Measurements from ENCODE around the gene MCTP1. TPM values are rescaled to one million over a fixed set of nuclear protein-coding genes. Genes with fewer than 3 reads are reported as not detected.

The MCTP1 gene
- total RNA-seq, 1 donor = 16.7 TPM

DNA sequence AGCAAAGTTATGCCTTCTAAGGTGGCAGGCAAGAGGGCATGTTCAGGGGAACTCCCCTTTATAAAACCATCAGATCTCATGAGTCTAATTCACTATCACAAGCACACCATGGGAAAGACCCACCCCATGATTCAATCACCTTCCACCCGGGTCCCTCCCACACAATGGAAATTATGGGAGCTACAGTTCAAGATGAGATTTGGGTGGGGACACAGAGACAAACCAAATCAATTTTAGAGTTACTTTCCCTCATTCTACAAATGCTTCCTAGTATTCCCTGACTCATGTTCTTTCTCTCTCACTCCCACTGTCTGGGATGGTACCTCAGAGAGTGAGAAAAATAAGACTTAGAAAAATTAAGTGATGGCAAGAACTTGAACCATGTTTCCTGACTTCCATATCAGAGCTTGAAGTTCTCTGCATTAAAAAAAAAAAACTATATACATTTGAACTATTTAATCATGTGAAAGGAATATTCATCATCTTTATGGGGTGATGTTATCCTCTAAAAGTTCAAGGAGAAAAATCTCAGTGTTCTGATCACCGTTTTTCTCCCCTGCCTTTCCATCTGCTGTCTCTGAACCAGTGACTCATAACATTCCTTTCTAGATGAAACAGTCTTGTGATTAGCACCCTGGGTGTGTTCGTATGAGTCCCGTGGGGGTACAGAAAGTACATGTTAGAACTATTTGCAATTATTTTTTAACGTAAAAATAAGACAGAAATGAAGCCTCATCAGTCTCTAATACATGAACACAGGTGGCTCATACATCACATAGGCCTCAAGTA is 383.5 kb downstream of the MCTP1 start:
- DNase-seq (ENCODE audit: low read depth in 2 of 3, low spot score in 2 of 3) = no peak

GRCh38 chr5:94900006-94900505 is 384.8 kb downstream of the MCTP1 start:
- DNase-seq (ENCODE audit: low read depth in 2 of 3, low spot score in 2 of 3) = no peak

- no peak for DNase-seq (ENCODE audit: low read depth in 2 of 3, low spot score in 2 of 3)
Observed at GRCh38 chr5:94893412-94894135, 391.3 kb downstream of the MCTP1 start.

DNA sequence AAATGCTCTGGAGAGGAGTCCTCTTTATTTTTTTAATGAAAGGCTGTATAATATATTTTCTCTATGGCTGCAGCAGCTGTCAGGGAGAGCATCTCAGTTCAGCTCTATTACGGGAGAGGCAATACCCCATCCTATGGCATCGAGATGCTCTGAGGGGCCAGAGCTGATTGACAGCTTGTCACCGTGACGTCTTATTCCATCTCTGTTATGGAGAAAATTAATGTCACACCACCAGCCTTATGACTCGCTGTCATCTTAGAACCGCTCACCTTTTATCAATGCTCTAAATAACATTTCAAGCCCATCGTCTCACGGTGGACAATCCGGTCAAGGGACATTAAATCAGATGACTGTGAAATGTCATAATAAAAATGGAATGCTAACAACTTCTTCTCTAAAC is 392.9 kb downstream of the MCTP1 start:
- no peak for DNase-seq (ENCODE audit: low read depth in 2 of 3, low spot score in 2 of 3)

GRCh38 chr5:94891565-94891964 is 393.3 kb downstream of the MCTP1 start:
- DNase-seq (ENCODE audit: low read depth in 2 of 3, low spot score in 2 of 3) = no peak

- no peak for DNase-seq (ENCODE audit: low read depth in 2 of 3, low spot score in 2 of 3)
Observed at GRCh38 chr5:94890907-94891306, 394.0 kb downstream of the MCTP1 start.

GRCh38 chr5:94888674-94889073 is 396.2 kb downstream of the MCTP1 start:
- DNase-seq (ENCODE audit: low read depth in 2 of 3, low spot score in 2 of 3) = no peak

GRCh38 chr5:94885931-94886330 is 399.0 kb downstream of the MCTP1 start:
- DNase-seq (ENCODE audit: low read depth in 2 of 3, low spot score in 2 of 3) = no peak

DNA sequence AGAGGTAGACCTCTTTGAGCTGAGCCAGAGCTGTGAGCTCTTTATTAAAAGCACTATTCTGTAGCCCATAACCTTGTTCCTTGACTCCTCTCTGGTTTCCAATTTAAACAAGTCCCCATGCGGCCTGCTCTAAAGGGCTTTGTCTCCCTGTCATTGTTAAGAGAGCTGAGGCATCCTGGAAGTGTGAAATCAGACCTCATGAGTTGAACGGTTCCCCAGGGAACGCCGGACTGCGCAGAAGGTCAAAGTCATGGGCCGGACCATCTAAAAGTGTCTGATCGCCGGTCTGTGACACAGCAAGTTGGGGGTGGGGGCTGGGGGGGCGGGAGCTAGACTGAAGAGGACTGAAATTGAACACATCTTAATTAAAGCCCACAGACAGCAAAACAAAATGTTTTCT is 400.6 kb downstream of the MCTP1 start:
- no peak for DNase-seq (ENCODE audit: low read depth in 2 of 3, low spot score in 2 of 3)

DNA sequence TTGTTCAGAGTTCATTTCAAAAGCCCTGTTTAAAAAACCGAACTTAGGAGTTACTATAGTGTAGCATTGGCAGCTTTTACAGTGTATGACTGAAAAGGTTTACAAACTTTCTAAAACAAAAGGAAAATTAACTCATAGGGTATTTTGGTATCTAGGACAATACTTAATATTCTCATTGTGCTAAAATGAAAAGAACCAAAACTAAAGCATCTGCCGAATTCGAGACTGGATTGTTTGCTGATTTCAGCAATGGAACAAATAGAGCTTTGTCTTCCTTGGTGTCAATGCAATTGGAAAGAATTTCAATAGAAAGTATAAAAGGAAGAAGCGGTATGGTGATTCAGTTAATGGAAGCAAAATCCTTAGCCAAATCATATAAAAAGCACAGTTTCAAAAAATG is 412.4 kb downstream of the MCTP1 start:
- DNase-seq (ENCODE audit: low read depth in 2 of 3, low spot score in 2 of 3) = no peak

DNA sequence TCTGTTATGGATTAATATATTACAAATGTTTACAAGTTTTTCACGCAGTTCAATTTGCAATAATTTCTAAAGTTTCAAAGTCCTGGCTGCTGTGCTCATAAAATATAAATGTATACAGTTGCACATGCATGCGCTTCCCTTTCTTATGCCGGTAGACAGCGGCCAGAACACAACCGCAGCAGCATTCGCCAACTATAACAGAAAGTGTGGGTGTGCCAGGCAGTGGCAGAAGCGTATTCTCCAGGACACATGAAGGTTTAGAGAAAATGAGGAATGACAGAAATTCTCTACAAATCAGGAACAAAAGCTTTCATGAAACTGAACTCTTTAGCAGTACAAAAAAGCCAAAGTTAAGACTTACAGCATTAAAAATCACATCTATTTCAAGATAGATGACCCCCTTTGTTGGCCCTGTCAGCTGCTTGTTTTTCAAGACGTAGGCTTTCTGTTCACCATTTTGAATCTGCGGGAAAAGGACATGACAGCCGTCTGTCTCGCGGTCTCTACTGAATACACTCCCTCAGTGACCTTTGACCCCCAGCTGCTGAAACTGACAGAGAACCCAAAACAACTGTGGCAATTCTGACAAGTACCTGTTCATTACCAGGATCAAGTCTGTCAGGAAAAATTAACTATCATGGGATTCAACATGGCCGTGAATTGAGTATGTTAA is 414.2 kb downstream of the MCTP1 start:
- no peak for DNase-seq (ENCODE audit: low read depth in 2 of 3, low spot score in 2 of 3)

DNA sequence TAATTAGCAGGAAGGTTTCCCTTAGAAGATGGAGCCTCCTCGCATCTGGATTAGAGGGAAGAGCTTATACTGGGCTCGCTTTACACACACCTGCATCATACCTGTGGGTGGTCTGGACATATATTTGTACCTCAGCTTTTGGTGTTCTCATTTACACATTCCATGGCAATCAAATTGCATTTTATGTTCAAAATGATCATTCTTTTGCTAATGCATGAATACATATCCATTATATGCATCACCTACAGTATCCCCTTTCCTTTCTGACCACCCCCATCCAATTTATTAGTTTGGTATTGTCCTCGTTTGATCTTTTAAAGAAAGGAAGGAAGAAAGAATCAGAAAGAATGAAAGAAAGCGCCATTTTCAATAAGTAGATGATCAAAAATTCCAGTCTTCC is 415.0 kb downstream of the MCTP1 start:
- no peak for DNase-seq (ENCODE audit: low read depth in 2 of 3, low spot score in 2 of 3)

DNA sequence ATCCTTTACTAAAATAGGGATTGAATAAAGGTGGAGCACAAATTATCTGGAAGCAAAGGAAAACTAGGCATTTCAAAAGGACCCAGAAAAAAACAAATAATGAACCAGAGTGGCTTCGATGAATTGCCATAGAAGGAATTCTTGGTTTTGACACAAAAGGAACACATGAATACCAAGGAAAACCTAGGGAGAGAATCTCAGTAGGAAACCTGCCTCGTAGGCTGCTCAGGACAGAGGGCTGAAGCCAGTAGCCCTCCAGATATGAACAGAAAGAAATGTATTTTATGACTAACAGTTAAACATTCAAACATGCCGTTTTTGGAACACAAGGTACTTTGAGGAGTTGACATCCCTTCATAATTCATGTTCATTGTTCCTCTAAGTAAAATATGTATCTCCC is 420.9 kb downstream of the MCTP1 start:
- no peak for DNase-seq (ENCODE audit: low read depth in 2 of 3, low spot score in 2 of 3)

DNA sequence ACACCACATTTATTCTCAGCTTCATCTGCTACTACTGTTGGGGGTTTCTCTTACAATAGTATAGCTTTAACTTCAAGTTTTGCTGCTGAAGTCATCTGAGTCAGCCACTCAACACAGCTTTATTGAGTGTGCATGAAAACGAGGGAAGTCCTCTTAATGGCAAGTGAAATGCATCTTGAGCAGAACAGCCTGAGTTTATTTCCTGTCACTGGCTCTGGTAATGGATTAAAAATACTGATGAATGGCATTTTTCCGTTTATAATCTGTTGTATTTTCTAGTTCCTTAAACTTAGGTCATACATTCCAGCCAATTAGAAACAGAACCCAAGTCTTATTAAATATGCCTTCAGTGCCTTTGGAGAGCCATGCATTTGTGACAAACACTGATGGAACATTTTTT is 427.8 kb downstream of the MCTP1 start:
- peak in 2 of 3 donors; percentile 0 to 54 for DNase-seq (ENCODE audit: low read depth in 2 of 3, low spot score in 2 of 3)

DNA sequence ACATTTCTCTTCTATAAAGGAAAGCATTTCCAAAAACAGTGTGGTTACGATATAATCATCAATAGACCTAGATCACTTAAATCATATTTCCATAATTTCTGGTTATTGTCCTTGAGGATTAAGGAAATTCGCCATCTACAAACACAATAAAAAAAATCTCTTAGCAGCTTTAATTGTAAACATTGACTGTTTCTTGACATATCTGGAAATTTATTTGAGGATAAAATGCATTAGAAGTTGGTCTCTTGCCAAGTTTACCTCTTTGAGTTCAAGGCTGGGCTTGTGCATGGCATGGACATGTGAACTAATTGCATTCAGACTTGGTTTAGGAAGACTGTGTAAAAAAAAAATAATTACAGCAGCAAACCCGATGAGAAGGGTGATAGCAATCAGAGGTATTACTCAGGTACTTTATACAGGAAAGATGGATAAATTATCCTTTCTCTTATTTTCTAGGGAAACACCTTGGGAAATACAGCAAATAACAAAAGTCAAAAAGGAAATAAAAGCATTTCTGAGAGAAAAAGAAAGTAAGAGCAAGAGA is 428.6 kb downstream of the MCTP1 start:
- DNase-seq (ENCODE audit: low read depth in 2 of 3, low spot score in 2 of 3) = no peak

DNA sequence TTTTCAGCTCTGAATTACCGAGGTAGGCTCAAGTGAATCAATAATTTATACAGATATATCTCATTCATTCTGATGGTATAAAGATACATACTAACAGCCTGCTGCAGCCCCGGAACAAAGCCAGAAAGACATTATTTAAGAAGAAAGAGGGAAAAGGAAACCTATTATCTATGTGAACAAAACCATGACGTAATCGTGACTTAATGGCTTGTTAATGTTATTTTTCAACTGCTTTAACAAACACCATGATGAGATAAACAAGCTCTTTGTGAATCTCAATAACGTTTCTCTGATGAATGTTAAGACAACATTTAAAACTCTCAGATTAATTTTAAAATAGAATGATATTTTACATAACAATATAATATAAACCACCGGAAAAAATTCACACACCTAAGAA is 429.4 kb downstream of the MCTP1 start:
- no peak for DNase-seq (ENCODE audit: low read depth in 2 of 3, low spot score in 2 of 3)

DNA sequence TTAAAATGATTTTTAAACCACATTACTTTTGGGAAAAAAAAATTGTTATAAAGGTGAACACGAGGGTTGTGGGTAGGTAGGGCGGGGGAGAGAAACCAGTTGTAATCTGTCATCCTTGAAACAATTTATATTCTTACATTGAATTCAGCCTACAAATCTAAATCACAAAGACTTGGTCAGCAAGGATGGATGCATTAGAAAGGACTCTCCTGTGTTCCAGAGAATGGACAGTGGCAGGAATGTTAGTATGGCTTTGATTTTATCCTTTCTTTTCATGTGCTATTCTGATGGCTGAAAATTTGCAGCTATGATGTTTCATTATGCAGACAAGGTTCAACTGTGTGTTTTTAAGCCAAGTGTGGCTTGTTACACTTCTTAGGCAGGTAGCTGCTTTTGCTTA is 431.8 kb downstream of the MCTP1 start:
- no peak for DNase-seq (ENCODE audit: low read depth in 2 of 3, low spot score in 2 of 3)

- DNase-seq (ENCODE audit: low read depth in 2 of 3, low spot score in 2 of 3) = no peak
Observed at GRCh38 chr5:94850960-94851359, 433.9 kb downstream of the MCTP1 start.

DNA sequence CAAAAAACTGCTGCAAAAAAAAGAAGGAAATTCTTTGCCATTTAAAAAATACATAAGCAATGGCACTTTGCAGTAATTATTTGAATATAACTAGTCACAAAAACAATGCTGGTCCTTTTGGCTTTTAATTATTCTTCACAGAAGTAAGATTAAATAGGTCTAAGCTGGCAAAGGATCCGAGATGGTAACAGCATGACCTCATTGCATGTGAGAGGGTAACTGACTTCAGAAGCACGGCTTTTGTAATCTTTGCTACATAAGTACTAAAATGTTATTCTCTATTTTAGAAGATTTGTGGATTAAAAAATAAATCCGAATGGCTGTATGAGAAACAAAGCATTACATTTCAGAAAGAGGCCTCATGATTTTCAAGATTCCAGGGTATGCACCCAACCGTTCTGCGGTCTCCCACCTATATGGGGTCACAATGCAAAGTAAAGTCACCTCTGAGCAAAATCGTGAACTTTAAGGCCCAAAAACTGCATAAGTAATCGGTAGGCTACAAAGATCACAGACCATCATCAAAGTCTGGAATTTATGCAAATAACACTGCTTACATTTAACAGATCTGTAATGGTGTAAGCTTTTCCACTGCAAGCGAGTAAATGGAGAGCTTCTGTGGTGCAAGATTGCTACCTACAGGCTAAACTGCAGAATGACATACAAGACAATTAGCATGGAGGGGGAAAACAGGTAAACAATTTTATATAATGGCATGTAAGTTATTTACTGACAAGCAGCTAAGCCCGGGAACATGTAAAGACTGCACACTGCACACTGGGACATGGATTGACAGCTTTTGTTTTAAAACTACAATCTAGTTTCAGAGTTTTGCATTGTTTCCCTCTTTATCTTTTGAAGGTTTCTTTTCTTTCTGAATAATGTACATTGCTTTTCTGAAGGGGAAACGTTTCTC is 434.8 kb downstream of the MCTP1 start:
- peak; percentile 2 to 68 (median 41) for DNase-seq (ENCODE audit: low read depth in 2 of 3, low spot score in 2 of 3)

DNA sequence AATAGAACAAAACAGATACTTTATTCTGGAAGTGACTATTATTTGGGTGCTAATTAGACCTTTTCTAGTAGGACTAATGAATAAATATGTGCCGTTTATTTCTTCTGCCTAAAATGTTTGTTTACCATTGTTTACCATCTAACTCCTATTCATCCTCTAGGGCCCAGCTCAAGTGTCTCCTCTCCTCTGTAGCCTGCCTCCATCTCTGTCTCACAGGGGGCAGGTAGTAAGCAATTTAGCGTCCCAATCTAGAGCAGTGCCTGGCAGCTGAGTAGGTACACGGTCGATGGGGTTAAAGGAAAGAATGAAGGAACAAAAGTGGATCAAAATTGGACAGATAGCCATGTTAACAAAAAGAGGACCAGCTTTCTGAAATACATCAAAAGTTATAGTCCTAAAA is 435.6 kb downstream of the MCTP1 start:
- no peak for DNase-seq (ENCODE audit: low read depth in 2 of 3, low spot score in 2 of 3)

Measured in hematopoietic multipotent progenitor cell (in vitro differentiated cells).